ENCODE data around the gene FRMD3. TPM values are rescaled to one million over a fixed set of nuclear protein-coding genes. Genes with fewer than 3 reads are reported as not detected.

Gene FRMD3
- total and polyA plus RNA-seq, 2 donors (not counting 3 experiments of a cell fraction or from before 2014, with no cell fraction given) = 3.0 to 6.1 TPM

- CTCF ChIA-PET = interaction anchor here (0.8 to 0.9 kb wide), 2 partner anchors 9 to 258 kb away, joined by 3 read pairs; no protein-coding TSS in a partner anchor
- Histone ChIP-seq H3K4me2 (ENCODE audit: insufficient read depth, low read length) (no peak overlapping the region), H2AFZ (ENCODE audit: low read depth, low read length) (no peak overlapping the region), H3K9me1 (replicated peaks; ENCODE audit: control insufficient read depth, extremely low read depth, insufficient read depth, low read length) (no peaks in the 10 kb centered on the region), H3K4me1 (ENCODE audit: control insufficient read depth, extremely low read depth, insufficient read depth, low read length) (peaks cover under 1% of the 10 kb centered on the region), H3K9ac (replicated peaks; ENCODE audit: extremely low read depth, insufficient read depth, low read length) (no peak overlapping the region), H3K36me3 (ENCODE audit: control insufficient read depth in 2 of 2, extremely low read depth in 1 of 2, insufficient read depth in 2 of 2, low read length in 2 of 2) (peaks cover 0 to 2% of the 10 kb centered on the region in 2 experiments), H4K20me1 (replicated peaks; ENCODE audit: control insufficient read depth, extremely low read depth, insufficient read depth, low read length) (no peaks in the 10 kb centered on the region), H3K4me3 (replicated peaks in 1 of 3; ENCODE audit: insufficient read depth in 1 of 3, low read depth in 1 of 3, low read length in 3 of 3) (no peak overlapping the region), H3K9me3 (replicated peaks; ENCODE audit: control insufficient read depth, insufficient read depth, low read length) (no peaks in the 10 kb centered on the region), H3K79me2 (ENCODE audit: control insufficient read depth, insufficient read depth, low read length) (no peaks in the 10 kb centered on the region), H3K27me3 (ENCODE audit: control insufficient read depth in 2 of 2, insufficient read depth in 2 of 2, low read length in 2 of 2) (no peaks in the 10 kb centered on the region), H3K27ac (ENCODE audit: insufficient read depth, low read depth, low read length) (no peak overlapping the region)
- no TSS peak for BruUV-seq (replicated peaks)
- dilution Hi-C loops (cut with MboI; ENCODE audit: extremely low pct_ligation_motif_present, low sequenced_read_pairs) = no loop called here
- DNase-seq (ENCODE audit: low read depth, low spot score) = no peak
- no peak for FAIRE-seq
- POLR2A ChIA-PET = no interaction called here
- TF ChIP-seq POLR2A (IDR thresholded peaks at IDR 0.05; ENCODE audit: low read depth, low read length) (no peak), EZH2 (IDR thresholded peaks at IDR 0.05; ENCODE audit: borderline replicate concordance, low read depth, low read length, severe bottlenecking) (no peak), JUN (IDR thresholded peaks at IDR 0.05; ENCODE audit: borderline replicate concordance, insufficient read depth, insufficient read length, low read depth) (no peak), FOS (IDR thresholded peaks at IDR 0.05; ENCODE audit: borderline replicate concordance, insufficient read depth, low read length) (no peak), POLR2AphosphoS5 (IDR thresholded peaks at IDR 0.05; ENCODE audit: insufficient read depth, low read depth, low read length) (no peak), CTCF (IDR thresholded peaks at IDR 0.05; ENCODE audit: extremely low read depth in 1 of 2, insufficient read depth in 1 of 2, low read depth in 1 of 2, low read length in 2 of 2) (no peak), MYC (IDR thresholded peaks at IDR 0.05; ENCODE audit: low read depth, low read length) (no peak), GATA2 (IDR thresholded peaks at IDR 0.05; ENCODE audit: insufficient read depth, insufficient read length, low read depth, low read length) (no peak)
- TF ChIP-seq, protein P1, sequence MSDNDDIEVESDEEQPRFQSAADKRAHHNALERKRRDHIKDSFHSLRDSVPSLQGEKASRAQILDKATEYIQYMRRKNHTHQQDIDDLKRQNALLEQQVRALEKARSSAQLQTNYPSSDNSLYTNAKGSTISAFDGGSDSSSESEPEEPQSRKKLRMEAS (IDR thresholded peaks at IDR 0.05; ENCODE audit: insufficient read depth, insufficient read length) = no peak
- intact Hi-C loops (cut with micrococcal nuclease) = no loop called here
These were observed 292.1 kb downstream of the FRMD3 start for GRCh38 chr9:83245979-83246659.

All from endothelial cell of umbilical vein (primary cell).